Vagina (tissue), 2 donors: ENCODE measurements around the gene PRPF6. TPM values are rescaled to one million over a fixed set of nuclear protein-coding genes. Genes with fewer than 3 reads are reported as not detected.

Source experiments
- DNase-seq, 2 donors: peaks; one replicate each; pipeline ENCODE4 v3.0.0-alpha.2; 2017; ENCODE audit errors: extremely low spot score in 2 of 2
- H3K27ac ChIP-seq: fragments of 200-600 bp; sonication (generic); one replicate; pipeline ENCODE4 v1.5.1; 2019
- H3K27me3 ChIP-seq: fragments of 200-600 bp; sonication (generic); one replicate; pipeline ENCODE4 v1.5.1; 2019
- H3K36me3 ChIP-seq, 2 donors: fragments of 200-600 bp; sonication (generic); one replicate each; pipeline ENCODE4 v1.5.1; 2017 to 2019
- H3K4me1 ChIP-seq: fragments of 200-600 bp; sonication (generic); one replicate; pipeline ENCODE4 v1.5.1; 2019
- H3K4me3 ChIP-seq, 2 donors: fragments of 200-600 bp; sonication (generic); 1 replicate in 1 of 2; 2 replicates in 1 of 2; pipeline ENCODE4 v1.5.1; 2016 to 2019
- H3K9me3 ChIP-seq: fragments of 200-600 bp; sonication (generic); one replicate; pipeline ENCODE4 v1.5.1; 2019
- POLR2A ChIP-seq, 2 donors: fragments of 450-650 bp; IDR thresholded peaks; one replicate each; pipeline ENCODE4 v1.6.1; 2017; ENCODE audit warnings: antibody characterized with exemption in 2 of 2, mild to moderate bottlenecking in 2 of 2, moderate library complexity in 2 of 2
- POLR2AphosphoS5 ChIP-seq, 2 donors: sonication (generic); formaldehyde crosslinking; IDR thresholded peaks; one replicate each; pipeline ENCODE4 v1.9.0; 2017; ENCODE audit warnings: antibody characterized with exemption in 2 of 2, mild to moderate bottlenecking in 2 of 2, low read depth in 1 of 2; ENCODE audit not compliant: insufficient read depth in 1 of 2
- intact Hi-C: fragments of 100-400 bp; cut with DNase I; formaldehyde crosslinking; loops from one replicate; pipeline ENCODE4 v1.15.1; 2023
- total RNA-seq: library from RNA; depleted of rRNA; stranded (reverse); fragments of >200 nt; gene quantifications from one replicate; pipeline ENCODE4 v1.2.3, GENCODE V29; 2016
- TF ChIP-seq, protein P1 (sequence below), 3 experiments: fragments of 450-650 bp in 2 of 3; fragments of 200-600 bp in 1 of 3; sonication (generic) in 1 of 3; IDR thresholded peaks; one replicate each; pipeline ENCODE4 v1.5.1; 2017 to 2019; ENCODE audit warnings: antibody characterized with exemption in 3 of 3, mild to moderate bottlenecking in 2 of 3, moderate library complexity in 2 of 3

PRPF6 gene
- total RNA-seq, 1 donor from 2014 or later: 50.6 TPM

DNA sequence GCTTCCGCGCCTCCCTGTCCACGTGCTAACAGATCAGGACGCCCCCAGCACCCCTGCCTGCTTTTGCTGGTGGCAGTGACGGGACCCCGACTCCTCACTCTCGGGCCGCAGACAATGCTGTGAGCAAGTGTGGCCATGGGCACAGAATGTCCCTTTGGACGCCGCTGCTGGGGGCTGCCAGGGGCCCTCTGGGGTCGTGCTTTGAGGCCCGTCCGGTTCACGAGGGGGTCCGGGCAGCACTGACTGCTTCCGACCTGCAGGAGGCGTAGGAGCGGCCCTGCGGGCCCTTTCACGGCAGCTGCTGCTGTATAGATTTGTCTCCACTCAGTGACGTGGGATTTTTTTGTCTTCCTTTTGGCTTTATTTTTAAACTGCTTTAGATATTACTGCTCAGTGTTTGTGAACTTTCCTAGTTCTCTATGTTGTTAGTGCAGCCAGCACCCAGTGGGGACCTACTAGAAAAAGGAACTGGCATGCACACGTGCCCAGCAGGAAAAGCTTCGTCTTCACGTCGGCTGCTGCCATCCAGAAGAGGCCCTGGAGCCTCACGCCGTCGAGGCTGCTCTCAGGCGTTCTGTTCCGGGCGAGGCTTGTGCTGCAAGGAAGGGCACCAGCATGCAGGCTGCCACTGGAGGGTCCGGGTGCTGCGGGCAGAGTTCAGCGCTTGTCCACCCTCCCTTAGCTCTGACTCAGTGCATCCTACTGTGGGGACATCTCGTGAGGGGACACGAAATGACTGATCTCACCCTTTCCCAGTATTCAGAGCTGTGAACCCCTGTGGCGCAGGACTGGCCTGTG is 46.5 kb upstream of the PRPF6 start:
- Histone ChIP-seq H3K9me3 (no peaks in the 10 kb centered on the region), H3K36me3 (peaks cover 0 to 47% of the 10 kb centered on the region in 2 donors), H3K4me1 (no peaks in the 10 kb centered on the region), H3K27me3 (no peaks in the 10 kb centered on the region), H3K4me3 (no peak overlapping the region), H3K27ac (no peak overlapping the region)
- TF ChIP-seq, protein P1, sequence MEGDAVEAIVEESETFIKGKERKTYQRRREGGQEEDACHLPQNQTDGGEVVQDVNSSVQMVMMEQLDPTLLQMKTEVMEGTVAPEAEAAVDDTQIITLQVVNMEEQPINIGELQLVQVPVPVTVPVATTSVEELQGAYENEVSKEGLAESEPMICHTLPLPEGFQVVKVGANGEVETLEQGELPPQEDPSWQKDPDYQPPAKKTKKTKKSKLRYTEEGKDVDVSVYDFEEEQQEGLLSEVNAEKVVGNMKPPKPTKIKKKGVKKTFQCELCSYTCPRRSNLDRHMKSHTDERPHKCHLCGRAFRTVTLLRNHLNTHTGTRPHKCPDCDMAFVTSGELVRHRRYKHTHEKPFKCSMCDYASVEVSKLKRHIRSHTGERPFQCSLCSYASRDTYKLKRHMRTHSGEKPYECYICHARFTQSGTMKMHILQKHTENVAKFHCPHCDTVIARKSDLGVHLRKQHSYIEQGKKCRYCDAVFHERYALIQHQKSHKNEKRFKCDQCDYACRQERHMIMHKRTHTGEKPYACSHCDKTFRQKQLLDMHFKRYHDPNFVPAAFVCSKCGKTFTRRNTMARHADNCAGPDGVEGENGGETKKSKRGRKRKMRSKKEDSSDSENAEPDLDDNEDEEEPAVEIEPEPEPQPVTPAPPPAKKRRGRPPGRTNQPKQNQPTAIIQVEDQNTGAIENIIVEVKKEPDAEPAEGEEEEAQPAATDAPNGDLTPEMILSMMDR (IDR thresholded peaks at IDR 0.05): no peak
- no peak for TF ChIP-seq POLR2A (IDR thresholded peaks at IDR 0.05)
- no peak for TF ChIP-seq POLR2AphosphoS5 (IDR thresholded peaks at IDR 0.05; ENCODE audit: insufficient read depth in 1 of 2, low read depth in 1 of 2)
- no peak for DNase-seq
- intact Hi-C loops: no loop called here

- intact Hi-C loops: no loop called here
- TF ChIP-seq, protein P1 (IDR thresholded peaks at IDR 0.05): no peak
- TF ChIP-seq POLR2AphosphoS5 (IDR thresholded peaks at IDR 0.05; ENCODE audit: insufficient read depth in 1 of 2, low read depth in 1 of 2) (no peak), POLR2A (IDR thresholded peaks at IDR 0.05) (no peak)
- Histone ChIP-seq H3K4me1 (no peaks in the 10 kb centered on the region), H3K36me3 (peaks cover 0 to 46% of the 10 kb centered on the region in 2 donors), H3K27me3 (no peaks in the 10 kb centered on the region), H3K27ac (no peak overlapping the region), H3K9me3 (no peaks in the 10 kb centered on the region), H3K4me3 (no peak overlapping the region)
- DNase-seq: no peak
Measured at GRCh38 chr20:63935447-63935846, 45.5 kb upstream of the PRPF6 start.

DNA sequence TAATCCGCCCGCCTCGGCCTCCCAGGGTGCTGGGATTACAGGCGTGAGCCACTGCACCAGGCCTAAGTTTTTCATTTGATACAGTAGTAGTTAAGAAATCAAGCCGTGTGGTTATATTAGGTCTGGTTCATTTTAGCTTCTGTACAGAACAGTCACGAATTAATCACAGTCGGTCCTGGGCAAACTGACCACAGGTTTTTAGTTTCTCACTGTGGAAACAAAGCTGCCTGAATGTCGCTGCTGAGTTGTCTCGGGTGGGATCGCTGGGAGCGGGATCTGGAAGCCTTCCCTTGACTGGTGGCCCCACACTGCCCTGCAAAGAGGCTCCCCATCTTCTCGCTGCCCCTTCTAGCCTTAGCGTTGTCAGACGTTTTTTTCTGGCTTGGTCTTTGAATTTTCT is 43.3 kb upstream of the PRPF6 start:
- no peak overlapping the region for H3K4me3 ChIP-seq
- no peak overlapping the region for H3K27ac ChIP-seq
- no peaks in the 10 kb centered on the region for H3K27me3 ChIP-seq
- peaks cover 15% of the 10 kb centered on the region for H3K4me1 ChIP-seq
- DNase-seq: no peak
- no peaks in the 10 kb centered on the region for H3K9me3 ChIP-seq
- intact Hi-C loops: no loop called here
- H3K36me3 ChIP-seq: peaks cover 0 to 38% of the 10 kb centered on the region in 2 donors
- TF ChIP-seq, protein P1 (IDR thresholded peaks at IDR 0.05): no peak
- TF ChIP-seq POLR2A (IDR thresholded peaks at IDR 0.05) (no peak), POLR2AphosphoS5 (IDR thresholded peaks at IDR 0.05; ENCODE audit: insufficient read depth in 1 of 2, low read depth in 1 of 2) (no peak)

GRCh38 chr20:63939061-63939935 is 41.6 kb upstream of the PRPF6 start:
- no peak for DNase-seq
- TF ChIP-seq POLR2A (IDR thresholded peaks at IDR 0.05): no peak
- TF ChIP-seq POLR2AphosphoS5 (IDR thresholded peaks at IDR 0.05; ENCODE audit: insufficient read depth in 1 of 2, low read depth in 1 of 2): no peak
- TF ChIP-seq, protein P1 (IDR thresholded peaks at IDR 0.05): no peak
- Histone ChIP-seq H3K9me3 (no peaks in the 10 kb centered on the region), H3K36me3 (peaks cover 0 to 53% of the 10 kb centered on the region in 2 donors), H3K27ac (no peak overlapping the region), H3K4me1 (peaks cover 26% of the 10 kb centered on the region), H3K4me3 (no peak overlapping the region), H3K27me3 (no peaks in the 10 kb centered on the region)
- intact Hi-C loops: no loop called here
